GM23248 (cell line): ENCODE results near the gene BRD2. TPM values are rescaled to one million over a fixed set of nuclear protein-coding genes. Genes with fewer than 3 reads are reported as not detected.
A peak's percentile ranks its signal among the peaks of the same experiment; 100 is the strongest.

Experiments used
- DNase-seq: peaks from one replicate; pipeline ENCODE4 v3.0.0-alpha.2; 2015
- H2AFZ ChIP-seq: fragments of 200-600 bp; sonication (generic); 2 replicates; pipeline ENCODE4 v1.6.1; 2016; ENCODE audit warnings: antibody characterized with exemption
- H3F3A ChIP-seq: fragments of 200-600 bp; sonication (generic); 2 replicates; pipeline ENCODE4 v1.6.1; 2016; ENCODE audit warnings: mild to moderate bottlenecking, antibody characterized with exemption, mixed run types; ENCODE audit not compliant: insufficient read depth
- H3K27ac ChIP-seq: fragments of 200-600 bp; sonication (generic); 2 replicates; pipeline ENCODE4 v1.5.1; 2016; ENCODE audit warnings: mild to moderate bottlenecking
- H3K27me3 ChIP-seq: fragments of 200-600 bp; sonication (generic); replicated peaks from 2 replicates; pipeline ENCODE4 v1.6.1; 2016; ENCODE audit warnings: mild to moderate bottlenecking; ENCODE audit not compliant: insufficient read depth
- H3K36me3 ChIP-seq: fragments of 200-600 bp; sonication (generic); 2 replicates; pipeline ENCODE4 v1.6.1; 2016; ENCODE audit warnings: low read depth, mild to moderate bottlenecking
- H3K4me1 ChIP-seq: fragments of 200-600 bp; sonication (generic); 2 replicates; pipeline ENCODE4 v1.6.1; 2016; ENCODE audit warnings: mild to moderate bottlenecking; ENCODE audit not compliant: insufficient read depth
- H3K4me2 ChIP-seq: fragments of 200-600 bp; sonication (generic); one replicate; pipeline ENCODE4 v1.6.1; 2016; ENCODE audit warnings: mild to moderate bottlenecking; ENCODE audit not compliant: unreplicated experiment
- H3K4me3 ChIP-seq: fragments of 200-600 bp; sonication (generic); 2 replicates; pipeline ENCODE4 v1.5.1; 2016; ENCODE audit warnings: mild to moderate bottlenecking
- H3K79me2 ChIP-seq: fragments of 200-600 bp; sonication (generic); 2 replicates; pipeline ENCODE4 v1.6.1; 2016; ENCODE audit warnings: mild to moderate bottlenecking; ENCODE audit not compliant: insufficient read depth
- H3K9ac ChIP-seq: fragments of 200-600 bp; sonication (generic); 2 replicates; pipeline ENCODE4 v1.6.1; 2016; ENCODE audit warnings: mild to moderate bottlenecking
- H3K9me2 ChIP-seq: fragments of 200-600 bp; sonication (generic); 2 replicates; pipeline ENCODE4 v1.6.1; 2016; ENCODE audit warnings: mixed run types, mild to moderate bottlenecking, moderate library complexity; ENCODE audit not compliant: insufficient read depth
- H3K9me3 ChIP-seq: fragments of 200-600 bp; sonication (generic); one replicate; pipeline ENCODE4 v1.6.1; 2017; ENCODE audit warnings: low read depth
- H4K20me1 ChIP-seq: fragments of 200-600 bp; sonication (generic); 2 replicates; pipeline ENCODE4 v1.6.0; 2016; ENCODE audit not compliant: insufficient read depth
- EZH2 ChIP-seq: fragments of 200-600 bp; sonication (generic); IDR thresholded peaks from 2 replicates; pipeline ENCODE4 v1.6.1; 2018; ENCODE audit warnings: antibody characterized with exemption, mild to moderate bottlenecking; ENCODE audit not compliant: insufficient read depth, poor library complexity, severe bottlenecking
- EZH2phosphoT487 ChIP-seq: fragments of 200-600 bp; sonication (generic); IDR thresholded peaks from 2 replicates; pipeline ENCODE4 v1.6.1; 2018; ENCODE audit warnings: antibody characterized with exemption, moderate library complexity, mild to moderate bottlenecking, low read depth; ENCODE audit not compliant: insufficient read depth
- WGBS, 2 experiments: methylation state at CpG; one replicate each; pipeline ENCODE4 v1.1.6; 2015 to 2017; ENCODE audit warnings: low lambda C conversion rate in 2 of 2, low coverage in 1 of 2; ENCODE audit errors: missing lambda C conversion rate in 2 of 2; 5-methylcytosine and 5-hydroxymethylcytosine counted together
- in situ Hi-C: fragments of 300-500 bp; cut with MboI; formaldehyde crosslinking; loops from 2 replicates; pipeline ENCODE4 v1.15.0; 2020
- polyA plus RNA-seq: library from polyadenylated mRNA; unstranded; fragments of >200 nt; fragmentation: Nextera tagmentation; extraction: Ambion mirVana; gene quantifications from 2 replicates; pipeline ENCODE4 v1.2.1, GENCODE V29; 2016
- total RNA-seq: library from RNA; depleted of rRNA; stranded (reverse); fragments of >200 nt; shearing (Covaris generic); gene quantifications from 2 replicates; pipeline ENCODE4 v1.2.3, GENCODE V29; 2014

BRD2 gene
- total and polyA plus RNA-seq, 2 experiments from 2014 or later = 85.4 to 105 TPM

GRCh38 chr6:32947552-32948465, 20.6 kb upstream of the BRD2 start:
- DNase-seq = peak; percentile 51
- H3K27me3 ChIP-seq = no peaks in the 10 kb centered on the region
- H4K20me1 ChIP-seq = no peaks in the 10 kb centered on the region
- in situ Hi-C loops = no loop called here
- no peak overlapping the region for H3K27ac ChIP-seq
- no peak overlapping the region for H2AFZ ChIP-seq
- H3K79me2 ChIP-seq = no peaks in the 10 kb centered on the region
- TF ChIP-seq EZH2 = no peak
- no peak for TF ChIP-seq EZH2phosphoT487
- WGBS, 2 experiments = 73 to 74% methylated on average over 11 of the region's 11 CpGs
- no peaks in the 10 kb centered on the region for H3K9me3 ChIP-seq
- no peaks in the 10 kb centered on the region for H3F3A ChIP-seq
- no peaks in the 10 kb centered on the region for H3K9me2 ChIP-seq
- H3K4me3 ChIP-seq = no peak overlapping the region
- no peak overlapping the region for H3K4me2 ChIP-seq
- no peaks in the 10 kb centered on the region for H3K36me3 ChIP-seq
- peaks cover 3% of the 10 kb centered on the region; the same call in 1 of the 2 replicates for H3K4me1 ChIP-seq
- no peak overlapping the region for H3K9ac ChIP-seq

GRCh38 chr6:32949113-32949512, 19.3 kb upstream of the BRD2 start:
- H3K79me2 ChIP-seq = no peaks in the 10 kb centered on the region
- H3K9ac ChIP-seq = no peak overlapping the region
- in situ Hi-C loops = no loop called here
- no peaks in the 10 kb centered on the region for H3K9me3 ChIP-seq
- H4K20me1 ChIP-seq = no peaks in the 10 kb centered on the region
- no peaks in the 10 kb centered on the region for H3K36me3 ChIP-seq
- TF ChIP-seq EZH2 (no peak), EZH2phosphoT487 (no peak)
- no peak overlapping the region for H3K4me3 ChIP-seq
- no peak overlapping the region for H3K27ac ChIP-seq
- H3K27me3 ChIP-seq = no peaks in the 10 kb centered on the region
- no peaks in the 10 kb centered on the region for H3K9me2 ChIP-seq
- H3K4me1 ChIP-seq = peaks cover 4% of the 10 kb centered on the region; the same call in 1 of the 2 replicates
- no peak overlapping the region for H3K4me2 ChIP-seq
- H2AFZ ChIP-seq = no peak overlapping the region
- DNase-seq = no peak
- 79 to 81% methylated on average over 9 of the region's 9 CpGs for WGBS, 2 experiments
- 0 out of 2 replicates have a peak, but pooled peaks cover 9% of the 10 kb centered on the region for H3F3A ChIP-seq

- TF ChIP-seq EZH2phosphoT487 (no peak), EZH2 (no peak)
- peaks cover 4% of the 10 kb centered on the region; the same call in 1 of the 2 replicates for H3K4me1 ChIP-seq
- H2AFZ ChIP-seq = no peak overlapping the region
- no peak overlapping the region for H3K9ac ChIP-seq
- H3K79me2 ChIP-seq = no peaks in the 10 kb centered on the region
- no peaks in the 10 kb centered on the region for H3K9me2 ChIP-seq
- H3K27me3 ChIP-seq = no peaks in the 10 kb centered on the region
- no peaks in the 10 kb centered on the region for H3K9me3 ChIP-seq
- WGBS, 2 experiments = 75 to 93% methylated on average over 3 of the region's 3 CpGs
- H3K4me3 ChIP-seq = no peak overlapping the region
- 0 out of 2 replicates have a peak, but pooled peaks cover 12% of the 10 kb centered on the region for H3F3A ChIP-seq
- H3K36me3 ChIP-seq = no peaks in the 10 kb centered on the region
- in situ Hi-C loops = no loop called here
- H3K4me2 ChIP-seq = no peak overlapping the region
- no peak for DNase-seq
- H4K20me1 ChIP-seq = no peaks in the 10 kb centered on the region
- H3K27ac ChIP-seq = no peak overlapping the region
Observed at GRCh38 chr6:32950010-32950409, 18.4 kb upstream of the BRD2 start.

- WGBS, 2 experiments = 84 to 91% methylated on average over 8 of the region's 8 CpGs
- TF ChIP-seq EZH2 = no peak
- no peak for TF ChIP-seq EZH2phosphoT487
- no peaks in the 10 kb centered on the region for H3K9me2 ChIP-seq
- no peak for DNase-seq
- no peak overlapping the region for H3K9ac ChIP-seq
- no peaks in the 10 kb centered on the region for H3K9me3 ChIP-seq
- in situ Hi-C loops = no loop called here
- H3K4me3 ChIP-seq = no peak overlapping the region
- H3K27ac ChIP-seq = no peak overlapping the region
- peaks cover 4% of the 10 kb centered on the region; the same call in 1 of the 2 replicates for H3K4me1 ChIP-seq
- H3K36me3 ChIP-seq = no peaks in the 10 kb centered on the region
- H3F3A ChIP-seq = 0 out of 2 replicates have a peak, but pooled peaks cover 12% of the 10 kb centered on the region
- no peaks in the 10 kb centered on the region for H4K20me1 ChIP-seq
- no peak overlapping the region for H3K4me2 ChIP-seq
- no peaks in the 10 kb centered on the region for H3K79me2 ChIP-seq
- H2AFZ ChIP-seq = no peak overlapping the region
- H3K27me3 ChIP-seq = no peaks in the 10 kb centered on the region
Observed at GRCh38 chr6:32950449-32950848, 17.9 kb upstream of the BRD2 start.
